ENCODE measurements around the gene REST.

Gene REST

DNA sequence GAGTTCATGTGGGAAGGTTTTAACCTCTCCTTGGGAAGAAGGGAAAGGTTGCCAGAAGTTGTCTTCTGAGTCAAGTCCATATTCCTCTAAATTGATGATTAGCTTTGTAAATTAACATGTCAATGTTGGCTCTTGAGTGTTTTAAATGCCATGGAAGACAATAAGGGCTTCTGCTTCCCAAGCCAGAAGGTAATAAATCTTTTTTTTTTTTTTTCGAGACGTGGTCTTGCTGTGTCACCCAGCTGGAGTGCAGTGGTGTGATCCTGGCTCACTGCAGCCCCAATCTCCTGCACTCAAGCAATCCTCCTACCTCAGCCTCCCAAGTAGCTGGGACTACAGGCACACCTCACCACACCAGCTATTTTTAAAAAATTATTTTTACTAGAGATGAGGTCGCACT lies 5.0 kb upstream of the REST start:
- Histone ChIP-seq H3K4me3 (ENCODE audit: low read depth, low read length) (no peak overlapping the region), H2AFZ (ENCODE audit: insufficient read depth, low read length, poor library complexity) (no peak overlapping the region), H3K36me3 (ENCODE audit: control insufficient read depth in 1 of 2, insufficient read depth in 2 of 2, low read length in 2 of 2) (no peaks in the 10 kb centered on the region), H2AK5ac (ENCODE audit: low read length) (no peak overlapping the region), H3K9ac (ENCODE audit: low read length) (no peak overlapping the region), H3K14ac (ENCODE audit: low read length) (no peak overlapping the region), H3K23ac (ENCODE audit: low read length) (no peak overlapping the region), H3K79me1 (ENCODE audit: low read length) (no peaks in the 10 kb centered on the region), H3K18ac (ENCODE audit: low read length) (no peak overlapping the region), H3K27ac (ENCODE audit: low read depth, low read length) (no peak overlapping the region), H2BK5ac (ENCODE audit: low read depth, low read length, poor library complexity) (no peak overlapping the region), H3K27me3 (ENCODE audit: insufficient read depth, low read length) (no peaks in the 10 kb centered on the region), H3K4me1 (ENCODE audit: control insufficient read depth in 1 of 2, insufficient read depth in 2 of 2, low read length in 2 of 2) (no peaks in the 10 kb centered on the region), H2BK120ac (ENCODE audit: insufficient read depth, low read length, poor library complexity) (no peak overlapping the region), H2BK12ac (ENCODE audit: low read length) (no peak overlapping the region), H3K4ac (ENCODE audit: low read depth, low read length) (no peak overlapping the region), H4K12ac (ENCODE audit: low read depth, low read length) (no peak overlapping the region), H4K8ac (ENCODE audit: low read depth, low read length) (no peak overlapping the region), H3K79me2 (ENCODE audit: control insufficient read depth, insufficient read depth, low read length, poor library complexity) (no peaks in the 10 kb centered on the region), H3K4me2 (ENCODE audit: low read length) (no peak overlapping the region), H3K9me3 (ENCODE audit: insufficient read depth, low read depth, low read length) (no peaks in the 10 kb centered on the region), H4K91ac (ENCODE audit: low read depth, low read length) (no peak overlapping the region)
- WGBS (ENCODE audit: extremely low coverage, insufficient coverage, insufficient read length): no CpG with 5 or more reads among the region's 3 CpGs
- no peak for DNase-seq

DNA sequence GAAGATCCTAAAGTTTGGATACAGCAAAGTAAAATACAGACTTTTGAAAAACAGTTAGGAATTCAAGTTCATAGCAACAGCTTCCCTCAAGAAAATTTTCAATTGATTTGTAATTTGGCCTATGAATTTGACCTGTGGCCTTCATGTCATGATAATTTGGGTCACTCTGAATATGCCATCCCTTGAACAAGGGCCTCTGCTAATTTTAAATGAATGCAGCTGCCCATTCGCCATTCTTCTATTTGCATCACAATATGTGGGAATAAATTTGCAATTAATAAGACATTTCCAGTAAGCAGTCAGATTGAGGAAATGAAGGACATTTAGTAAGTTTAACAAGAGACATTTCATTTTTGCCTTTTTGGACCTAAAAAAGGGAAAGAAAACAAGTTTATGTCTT lies 1.9 kb upstream of the REST start:
- H2BK12ac ChIP-seq (ENCODE audit: low read length): no peak overlapping the region

GRCh38 chr4:56906489-56907393 lies 959 bp upstream of the REST start:
- Histone ChIP-seq H4K8ac (ENCODE audit: low read depth, low read length) (no peak overlapping the region), H3K18ac (ENCODE audit: low read length) (no peak overlapping the region)

More for the DNA sequence above, 1.9 kb upstream of the REST start:
- H3K27ac ChIP-seq (ENCODE audit: low read depth, low read length): no peak overlapping the region
- H2AK5ac ChIP-seq (ENCODE audit: low read length): no peak overlapping the region
- H4K8ac ChIP-seq (ENCODE audit: low read depth, low read length): no peak overlapping the region
- no peak overlapping the region for H3K4ac ChIP-seq (ENCODE audit: low read depth, low read length)
- H4K12ac ChIP-seq (ENCODE audit: low read depth, low read length): no peak overlapping the region
- no peaks in the 10 kb centered on the region for H3K36me3 ChIP-seq (ENCODE audit: control insufficient read depth in 1 of 2, insufficient read depth in 2 of 2, low read length in 2 of 2)
- H3K79me2 ChIP-seq (ENCODE audit: control insufficient read depth, insufficient read depth, low read length, poor library complexity): peaks cover 9% of the 10 kb centered on the region
- no peak overlapping the region for H2BK5ac ChIP-seq (ENCODE audit: low read depth, low read length, poor library complexity)
- no peak overlapping the region for H3K4me2 ChIP-seq (ENCODE audit: low read length)
- no peak overlapping the region for H3K9ac ChIP-seq (ENCODE audit: low read length)
- no peaks in the 10 kb centered on the region for H3K27me3 ChIP-seq (ENCODE audit: insufficient read depth, low read length)
- no peak overlapping the region for H3K23ac ChIP-seq (ENCODE audit: low read length)
- H3K4me3 ChIP-seq (ENCODE audit: low read depth, low read length): no peak overlapping the region
- H3K14ac ChIP-seq (ENCODE audit: low read length): no peak overlapping the region
- H2BK120ac ChIP-seq (ENCODE audit: insufficient read depth, low read length, poor library complexity): no peak overlapping the region
- H3K79me1 ChIP-seq (ENCODE audit: low read length): peaks cover 15% of the 10 kb centered on the region
- H3K9me3 ChIP-seq (ENCODE audit: insufficient read depth, low read depth, low read length): no peaks in the 10 kb centered on the region
- DNase-seq: no peak
- no peak overlapping the region for H2AFZ ChIP-seq (ENCODE audit: insufficient read depth, low read length, poor library complexity)
- no peak overlapping the region for H3K18ac ChIP-seq (ENCODE audit: low read length)
- peaks cover 3 to 4% of the 10 kb centered on the region in 2 experiments for H3K4me1 ChIP-seq (ENCODE audit: control insufficient read depth in 1 of 2, insufficient read depth in 2 of 2, low read length in 2 of 2)
- no CpG with 5 or more reads among the region's 1 CpG for WGBS (ENCODE audit: extremely low coverage, insufficient coverage, insufficient read length)
- H4K91ac ChIP-seq (ENCODE audit: low read depth, low read length): no peak overlapping the region

DNA sequence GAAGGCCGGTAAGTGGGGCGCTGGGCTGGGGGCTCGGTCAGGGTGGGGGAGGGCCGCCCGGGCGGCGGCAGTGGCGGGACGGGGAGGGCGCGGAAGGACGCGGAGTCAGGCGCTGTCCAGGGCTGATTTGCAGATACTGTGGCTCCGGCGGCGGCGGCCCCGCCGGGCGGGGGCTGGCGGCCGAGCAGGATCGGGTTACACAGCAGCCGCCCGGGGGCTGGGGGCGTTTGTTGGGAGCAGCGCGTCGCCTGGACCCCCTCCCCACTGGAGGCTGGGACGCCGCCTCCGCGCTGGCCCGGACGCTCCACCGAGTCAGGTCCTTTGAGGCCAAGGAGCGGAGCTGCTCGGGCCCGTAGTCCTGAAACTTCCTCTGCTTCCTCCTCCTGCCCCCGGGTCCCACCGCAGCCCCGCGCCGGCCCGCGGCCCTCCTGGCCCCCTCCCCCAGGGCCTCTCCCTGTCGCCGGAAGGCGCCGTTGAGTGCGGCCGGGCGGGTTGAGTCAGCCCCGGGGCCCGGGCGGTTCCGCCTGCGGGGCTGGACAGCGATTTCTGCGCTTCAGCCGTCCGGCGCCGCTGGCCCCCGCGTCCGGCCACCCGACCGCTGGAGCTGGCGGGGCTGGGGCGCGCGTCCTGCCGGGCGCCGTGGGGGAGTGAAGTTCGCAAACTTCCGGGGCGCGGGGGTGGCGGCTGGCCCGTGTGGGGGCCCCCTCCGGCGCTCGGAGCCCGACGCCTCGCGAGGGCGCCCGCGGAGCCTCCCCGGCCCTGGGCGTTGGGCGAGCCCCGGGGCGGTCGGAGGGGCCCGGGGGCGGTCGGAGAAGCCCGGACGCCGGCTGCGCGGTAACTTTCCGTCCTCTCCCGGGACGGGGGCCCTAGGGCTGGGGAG lies 746 bp downstream of the REST start:
- H3K79me1 ChIP-seq (ENCODE audit: low read length): peaks cover 15% of the 10 kb centered on the region
- peak overlapping the region; percentile 96 for H4K91ac ChIP-seq (ENCODE audit: low read depth, low read length)
- peaks cover 3 to 6% of the 10 kb centered on the region in 2 experiments for H3K36me3 ChIP-seq (ENCODE audit: control insufficient read depth in 1 of 2, insufficient read depth in 2 of 2, low read length in 2 of 2)
- H3K4me3 ChIP-seq (ENCODE audit: low read depth, low read length): peak overlapping the region; percentile 85
- H2BK120ac ChIP-seq (ENCODE audit: insufficient read depth, low read length, poor library complexity): peak overlapping the region; percentile 98
- peak overlapping the region; percentile 97 for H3K14ac ChIP-seq (ENCODE audit: low read length)
- peak overlapping the region; percentile 27 for H2BK12ac ChIP-seq (ENCODE audit: low read length)
- H2AK5ac ChIP-seq (ENCODE audit: low read length): peak overlapping the region; percentile 87
- peak overlapping the region; percentile 86 for H3K9ac ChIP-seq (ENCODE audit: low read length)
- no peak overlapping the region for H3K23ac ChIP-seq (ENCODE audit: low read length)
- peak overlapping the region; percentile 79 for H4K12ac ChIP-seq (ENCODE audit: low read depth, low read length)
- peak overlapping the region; percentile 23 for H2AFZ ChIP-seq (ENCODE audit: insufficient read depth, low read length, poor library complexity)
- H3K4me1 ChIP-seq (ENCODE audit: control insufficient read depth in 1 of 2, insufficient read depth in 2 of 2, low read length in 2 of 2): peaks cover 7 to 9% of the 10 kb centered on the region in 2 experiments
- H2BK5ac ChIP-seq (ENCODE audit: low read depth, low read length, poor library complexity): peak overlapping the region; percentile 99
- H3K27ac ChIP-seq (ENCODE audit: low read depth, low read length): peak overlapping the region; percentile 99
- no CpG with 5 or more reads among the region's 110 CpGs for WGBS (ENCODE audit: extremely low coverage, insufficient coverage, insufficient read length)
- peak overlapping the region; percentile 58 for H3K4me2 ChIP-seq (ENCODE audit: low read length)
- H3K18ac ChIP-seq (ENCODE audit: low read length): peak overlapping the region; percentile 99
- no peaks in the 10 kb centered on the region for H3K9me3 ChIP-seq (ENCODE audit: insufficient read depth, low read depth, low read length)
- peaks cover 16% of the 10 kb centered on the region for H3K79me2 ChIP-seq (ENCODE audit: control insufficient read depth, insufficient read depth, low read length, poor library complexity)
- H3K4ac ChIP-seq (ENCODE audit: low read depth, low read length): peak overlapping the region; percentile 98
- peak overlapping the region; percentile 91 for H4K8ac ChIP-seq (ENCODE audit: low read depth, low read length)
- DNase-seq: peak; percentile 62 to 77
- H3K27me3 ChIP-seq (ENCODE audit: insufficient read depth, low read length): no peaks in the 10 kb centered on the region

More at GRCh38 chr4:56906489-56907393, 959 bp upstream of the REST start:
- no peak overlapping the region for H4K12ac ChIP-seq (ENCODE audit: low read depth, low read length)
- no CpG with 5 or more reads among the region's 19 CpGs for WGBS (ENCODE audit: extremely low coverage, insufficient coverage, insufficient read length)
- peak overlapping the region; percentile 47 for H2AFZ ChIP-seq (ENCODE audit: insufficient read depth, low read length, poor library complexity)
- no peak overlapping the region for H2BK12ac ChIP-seq (ENCODE audit: low read length)
- H2BK120ac ChIP-seq (ENCODE audit: insufficient read depth, low read length, poor library complexity): no peak overlapping the region
- H3K27ac ChIP-seq (ENCODE audit: low read depth, low read length): no peak overlapping the region
- peaks cover 6 to 9% of the 10 kb centered on the region in 2 experiments for H3K4me1 ChIP-seq (ENCODE audit: control insufficient read depth in 1 of 2, insufficient read depth in 2 of 2, low read length in 2 of 2)
- H3K9ac ChIP-seq (ENCODE audit: low read length): peak overlapping the region; percentile 44
- H3K9me3 ChIP-seq (ENCODE audit: insufficient read depth, low read depth, low read length): no peaks in the 10 kb centered on the region
- H3K79me2 ChIP-seq (ENCODE audit: control insufficient read depth, insufficient read depth, low read length, poor library complexity): peaks cover 12% of the 10 kb centered on the region
- H3K79me1 ChIP-seq (ENCODE audit: low read length): peaks cover 15% of the 10 kb centered on the region
- peaks cover 1 to 3% of the 10 kb centered on the region in 2 experiments for H3K36me3 ChIP-seq (ENCODE audit: control insufficient read depth in 1 of 2, insufficient read depth in 2 of 2, low read length in 2 of 2)
- H3K4me3 ChIP-seq (ENCODE audit: low read depth, low read length): peak overlapping the region; percentile 59
- no peak overlapping the region for H2AK5ac ChIP-seq (ENCODE audit: low read length)
- no peak overlapping the region for H3K14ac ChIP-seq (ENCODE audit: low read length)
- H2BK5ac ChIP-seq (ENCODE audit: low read depth, low read length, poor library complexity): no peak overlapping the region
- no peak overlapping the region for H4K91ac ChIP-seq (ENCODE audit: low read depth, low read length)
- H3K27me3 ChIP-seq (ENCODE audit: insufficient read depth, low read length): no peaks in the 10 kb centered on the region
- H3K4me2 ChIP-seq (ENCODE audit: low read length): peak overlapping the region; percentile 58
- peak in 1 of 2 donors; percentile 15 for DNase-seq
- H3K23ac ChIP-seq (ENCODE audit: low read length): no peak overlapping the region
- H3K4ac ChIP-seq (ENCODE audit: low read depth, low read length): no peak overlapping the region

Measured in trophoblast cell (in vitro differentiated cells and primary cell).